CD4-positive, alpha-beta T cell treated with Interleukin-12 subunit alpha and Interleukin-12 subunit beta, for 1 hour (primary cell): ENCODE data around the gene FMNL2.
"Not testable (repeated sequence)": the region's sequence is repeated elsewhere in the genome, so short reads cannot be mapped to it uniquely, and the experiment has no call there.

ENCODE experiments used
- DNase-seq: peaks from one replicate; pipeline ENCODE4 v3.0.0-alpha.2; 2020

FMNL2 gene

DNA sequence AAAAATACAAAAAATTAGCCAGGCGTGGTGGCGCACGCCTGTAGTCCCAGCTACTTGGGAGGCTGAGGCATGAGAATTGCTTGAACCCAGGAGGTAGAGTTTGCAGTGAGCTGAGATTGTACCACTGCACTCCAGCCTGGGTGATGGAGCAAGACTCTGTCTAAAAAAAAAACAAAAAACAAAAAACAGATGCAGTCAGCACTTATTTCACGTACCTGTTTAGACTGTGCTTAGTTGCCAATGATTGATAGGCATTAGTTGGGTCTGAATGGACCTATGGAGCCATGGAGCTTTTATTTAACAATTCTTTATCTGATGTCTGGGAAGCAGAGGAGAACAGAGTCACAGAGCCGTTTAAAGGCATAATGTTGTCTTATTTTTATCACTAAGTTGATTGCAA lies 139.5 kb downstream of the FMNL2 start:
- not testable (repeated sequence) for DNase-seq

DNA sequence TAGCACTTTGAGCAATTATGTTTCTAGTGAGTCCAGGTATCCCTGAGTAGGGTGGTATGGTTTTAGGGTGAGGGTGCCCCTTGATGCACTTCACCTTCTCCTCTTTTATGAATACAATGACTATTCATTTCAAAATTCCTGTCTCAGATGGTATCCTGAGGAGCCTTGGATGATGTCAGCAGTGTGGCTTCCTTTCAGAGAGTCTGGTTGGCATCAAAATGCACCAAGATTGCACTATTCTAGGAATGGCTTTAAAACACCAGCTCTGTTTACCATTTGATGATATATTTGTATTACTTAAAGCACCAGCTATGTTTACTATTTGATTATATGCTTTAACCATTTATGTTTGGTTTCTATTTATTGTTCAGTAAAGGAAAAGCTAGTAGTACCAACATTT lies 141.0 kb downstream of the FMNL2 start:
- no peak for DNase-seq

DNA sequence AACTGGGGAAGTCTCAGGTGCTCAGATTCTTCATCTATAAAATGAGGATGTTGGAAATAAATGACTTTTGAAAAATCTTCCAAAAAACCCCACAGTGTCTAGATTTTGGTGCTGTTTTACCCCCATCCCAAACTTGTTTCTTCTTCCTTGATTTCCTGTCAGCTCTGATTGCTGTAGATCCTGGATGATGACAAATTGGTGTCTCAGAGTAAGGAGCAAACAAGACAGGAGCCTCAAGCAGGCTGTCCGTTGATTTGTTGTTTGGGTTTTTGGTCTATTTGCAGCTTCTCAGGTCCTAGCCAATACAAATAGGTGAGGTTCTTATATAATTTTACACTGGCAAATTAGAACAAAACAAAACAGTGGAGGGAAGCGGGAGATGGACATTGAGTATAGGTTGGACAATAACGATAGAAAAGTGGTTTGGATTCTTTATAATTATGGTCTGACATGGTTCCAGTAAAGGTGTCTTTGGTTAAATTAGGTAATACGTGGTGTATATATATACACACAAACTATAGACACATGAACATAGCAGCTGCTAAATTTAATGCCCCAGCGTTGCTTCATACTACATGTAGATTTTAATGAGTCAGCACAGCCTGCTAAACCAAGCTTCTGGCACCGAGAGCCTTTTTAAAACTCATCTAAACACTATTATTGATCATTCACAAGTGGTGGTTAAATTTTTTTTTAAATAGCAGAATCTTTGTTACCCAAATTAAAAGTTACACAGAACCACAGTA lies 142.5 kb downstream of the FMNL2 start:
- DNase-seq: no peak

DNA sequence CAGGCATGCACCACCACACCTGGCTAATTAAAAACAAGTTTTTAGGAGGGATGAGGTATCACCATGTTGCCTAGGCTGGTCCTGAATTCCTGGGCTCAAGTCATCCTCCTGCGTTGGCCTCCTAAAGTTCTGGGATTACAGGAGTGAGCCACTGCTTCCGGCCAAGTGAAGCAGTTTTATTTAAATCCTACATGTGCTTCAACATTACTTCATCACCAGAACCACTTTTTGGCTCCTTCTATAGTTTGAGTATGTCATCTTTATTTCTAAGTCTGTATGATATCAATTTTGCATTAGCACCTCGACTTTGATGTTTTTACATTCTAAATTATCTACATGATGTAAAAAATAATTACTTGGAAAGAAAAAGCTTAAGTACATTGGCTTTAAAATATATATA lies 144.3 kb downstream of the FMNL2 start:
- DNase-seq: no peak

DNA sequence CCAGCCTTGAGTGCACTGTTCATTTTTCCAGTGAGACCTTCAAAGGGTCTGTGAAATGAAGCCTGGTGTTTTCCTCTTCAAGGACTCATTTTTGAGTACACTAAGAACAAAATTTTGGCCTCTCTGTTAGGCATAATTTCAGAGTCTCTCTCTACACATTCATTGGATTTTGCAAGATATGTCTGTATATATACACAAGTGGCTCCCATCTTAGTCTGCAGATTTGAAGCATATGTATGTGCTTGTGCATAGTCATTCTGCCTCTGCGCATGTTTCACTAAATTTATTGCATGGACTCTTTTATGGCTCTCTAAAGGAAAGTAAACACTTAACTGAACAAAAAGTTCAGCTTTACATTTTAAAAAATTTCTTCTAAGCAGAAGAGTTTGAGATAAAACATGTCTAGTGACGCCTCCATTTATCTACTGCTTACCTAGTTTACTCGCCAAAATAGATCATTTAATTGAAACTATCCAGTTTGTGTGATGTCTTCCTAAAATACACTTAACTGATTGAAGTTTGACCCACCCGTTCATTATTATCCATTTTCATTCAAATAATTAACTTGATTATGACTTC lies 145.9 kb downstream of the FMNL2 start:
- no peak for DNase-seq

DNA sequence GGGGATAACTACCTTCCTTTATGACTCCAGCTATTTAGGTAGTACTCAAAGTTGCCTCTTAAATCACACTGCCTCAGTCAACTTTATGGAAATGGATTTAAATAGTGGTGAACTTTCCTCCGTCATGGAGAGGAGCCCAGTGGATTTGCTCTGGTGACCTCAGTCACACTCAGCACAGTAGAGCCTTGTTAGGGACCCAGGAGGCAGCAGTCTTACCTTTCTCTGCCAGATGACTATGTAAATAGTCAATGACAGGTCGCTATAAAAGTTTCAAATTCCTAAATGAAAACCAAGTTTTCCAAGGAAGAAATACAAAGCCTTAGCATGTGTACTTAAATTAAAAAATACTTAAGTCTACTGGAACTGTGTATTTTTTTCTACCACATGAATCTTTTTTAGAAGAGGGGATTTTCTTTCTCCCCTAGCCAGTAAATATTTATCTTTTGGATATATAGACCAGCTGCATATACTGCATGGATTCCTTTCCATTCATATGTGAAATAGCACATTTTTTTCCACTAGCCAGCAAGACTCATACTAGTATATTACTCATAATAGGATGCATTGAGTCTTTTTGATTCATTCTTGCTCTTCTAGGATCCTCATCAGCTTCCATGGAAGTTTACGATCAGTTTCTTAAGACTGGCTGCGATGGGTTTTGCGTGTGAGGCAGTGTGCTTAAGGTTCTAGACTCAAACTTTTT lies 147.1 kb downstream of the FMNL2 start:
- no peak for DNase-seq

DNA sequence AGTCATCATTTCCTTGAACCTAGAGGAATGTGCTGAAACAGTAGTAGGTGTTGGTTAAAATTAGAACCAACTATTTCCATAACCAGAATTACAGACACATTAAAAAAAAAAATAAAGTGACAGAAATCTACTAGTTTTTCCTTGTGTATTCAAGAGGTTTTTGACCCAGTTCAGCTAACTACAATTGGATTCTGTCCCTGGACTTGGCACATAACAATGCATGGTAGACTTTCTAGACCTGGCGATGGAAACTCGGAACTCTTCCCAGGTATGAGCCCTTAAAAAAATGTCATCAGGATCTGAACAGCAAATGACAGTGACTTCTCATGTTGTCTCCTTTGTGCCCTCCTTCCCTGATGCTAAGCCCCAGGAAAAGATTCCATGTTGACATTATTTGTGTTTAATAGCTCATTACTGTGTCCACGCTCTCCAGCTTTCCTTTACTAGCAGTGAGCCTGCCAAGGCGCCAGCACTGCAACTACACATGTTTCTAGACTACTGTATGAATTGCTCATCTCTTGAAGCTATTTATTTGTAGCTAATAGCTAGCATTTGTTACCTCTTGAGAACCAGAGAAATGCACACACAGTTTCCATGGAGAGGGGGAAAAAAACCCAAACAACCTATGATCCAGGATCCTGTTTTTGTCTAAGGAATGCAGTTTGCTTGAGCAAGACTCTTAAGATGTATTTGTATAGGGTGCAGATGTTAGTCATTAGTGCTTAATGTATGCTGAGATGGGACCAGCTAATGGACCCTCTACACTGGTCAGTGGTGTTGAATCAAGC lies 148.5 kb downstream of the FMNL2 start:
- DNase-seq: no peak

DNA sequence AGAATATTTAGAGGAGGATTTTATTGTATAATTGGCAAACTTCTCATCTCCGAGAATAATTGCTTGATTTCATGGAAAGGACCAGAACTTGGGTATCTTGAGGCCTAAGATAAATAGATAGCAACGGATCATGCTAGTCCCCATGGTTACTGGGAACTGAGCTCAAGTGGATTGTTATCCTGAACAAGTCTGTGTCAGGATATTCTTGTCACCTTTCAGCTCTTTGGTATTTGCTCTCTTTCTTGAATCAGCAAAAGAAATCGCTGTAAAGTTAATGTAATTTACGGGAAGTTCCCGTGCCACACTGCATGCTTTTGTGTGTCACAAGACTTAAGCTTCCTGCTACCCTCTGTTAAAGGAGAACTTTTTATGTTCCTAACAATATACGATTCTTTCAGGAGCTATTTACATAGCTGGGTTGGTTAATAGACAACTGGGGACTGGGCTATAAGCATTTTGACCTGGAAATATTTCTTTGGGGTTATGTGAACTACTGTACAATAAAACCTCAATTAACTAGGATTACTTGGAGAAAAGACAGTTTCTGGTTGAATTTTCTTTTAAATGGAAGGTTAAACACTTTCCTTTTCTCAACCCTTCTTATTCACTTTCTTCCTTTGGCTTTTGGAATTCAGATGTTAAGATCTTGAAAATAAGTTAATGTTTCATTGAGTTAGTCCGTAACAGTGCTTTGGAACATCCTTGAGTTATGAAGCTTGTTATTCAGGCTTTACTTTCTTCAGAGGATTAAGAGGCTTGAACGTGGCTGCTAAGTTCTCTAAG lies 151.2 kb downstream of the FMNL2 start:
- no peak for DNase-seq

DNA sequence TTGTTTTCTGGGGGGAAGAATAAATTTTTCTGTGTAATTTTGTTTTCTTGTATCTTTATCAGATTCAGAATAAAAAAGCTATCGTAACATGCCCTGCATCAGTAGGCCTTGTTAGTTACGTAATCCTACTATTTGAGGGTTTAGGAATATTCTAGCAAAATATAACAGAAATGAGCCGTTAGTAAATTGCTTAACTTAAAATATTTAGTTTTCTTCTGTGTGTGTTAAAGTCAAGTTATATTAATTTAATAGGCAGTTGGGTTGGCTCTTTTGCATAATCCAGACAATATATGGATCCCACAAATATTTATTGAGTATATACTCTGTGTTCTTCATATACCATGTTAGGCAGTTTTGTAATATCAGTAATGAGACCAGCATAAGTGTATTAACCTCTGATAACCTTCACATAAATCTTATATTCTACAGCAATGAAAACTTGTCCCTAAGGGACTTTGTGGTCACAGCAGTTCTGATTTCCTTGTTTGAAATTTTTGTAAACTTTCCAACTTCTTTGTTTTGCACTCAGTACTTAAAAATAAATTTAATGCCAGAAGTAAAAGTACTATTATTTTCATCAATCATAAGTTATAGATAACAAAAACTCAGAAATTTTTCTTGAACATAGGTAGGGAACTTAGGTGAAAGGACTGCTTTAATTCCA lies 151.9 kb downstream of the FMNL2 start:
- no peak for DNase-seq

DNA sequence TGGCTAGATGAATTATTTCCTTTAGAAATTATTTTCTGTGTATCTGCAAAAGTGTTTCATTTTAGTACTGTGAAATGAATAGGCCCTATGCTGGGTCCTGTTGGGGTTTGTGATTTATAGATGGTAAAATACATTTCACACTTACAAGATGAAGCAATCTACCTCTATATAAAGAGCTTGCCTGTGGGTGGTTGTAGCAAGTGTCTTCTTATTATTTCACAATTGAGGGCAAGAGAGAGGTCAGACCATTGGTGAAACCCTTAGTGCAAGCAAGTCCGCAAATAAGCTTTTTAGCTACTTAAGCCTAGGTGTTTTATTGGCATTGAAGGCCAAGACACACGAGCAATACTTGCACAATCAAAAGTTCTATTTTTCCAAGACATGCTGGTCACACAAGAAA lies 153.1 kb downstream of the FMNL2 start:
- DNase-seq: no peak

DNA sequence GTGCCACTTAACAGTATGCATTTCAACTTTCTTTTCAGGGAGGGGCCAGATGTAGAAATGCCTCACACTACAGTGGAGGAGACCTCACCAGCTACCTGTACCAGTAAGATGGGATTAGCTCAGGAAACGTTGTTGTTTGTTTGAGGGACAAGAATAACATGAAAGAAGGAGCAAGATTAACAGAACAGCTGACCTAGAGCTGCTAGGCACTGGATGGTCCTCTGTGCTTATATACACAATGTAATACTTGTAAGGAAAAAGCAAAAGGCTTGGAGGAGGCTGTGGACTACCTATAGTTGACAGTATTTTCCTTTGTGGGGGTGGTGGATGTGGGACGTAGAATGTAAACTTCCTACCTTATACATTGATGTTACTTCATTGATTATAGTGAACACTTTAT lies 154.4 kb downstream of the FMNL2 start:
- DNase-seq: no peak

DNA sequence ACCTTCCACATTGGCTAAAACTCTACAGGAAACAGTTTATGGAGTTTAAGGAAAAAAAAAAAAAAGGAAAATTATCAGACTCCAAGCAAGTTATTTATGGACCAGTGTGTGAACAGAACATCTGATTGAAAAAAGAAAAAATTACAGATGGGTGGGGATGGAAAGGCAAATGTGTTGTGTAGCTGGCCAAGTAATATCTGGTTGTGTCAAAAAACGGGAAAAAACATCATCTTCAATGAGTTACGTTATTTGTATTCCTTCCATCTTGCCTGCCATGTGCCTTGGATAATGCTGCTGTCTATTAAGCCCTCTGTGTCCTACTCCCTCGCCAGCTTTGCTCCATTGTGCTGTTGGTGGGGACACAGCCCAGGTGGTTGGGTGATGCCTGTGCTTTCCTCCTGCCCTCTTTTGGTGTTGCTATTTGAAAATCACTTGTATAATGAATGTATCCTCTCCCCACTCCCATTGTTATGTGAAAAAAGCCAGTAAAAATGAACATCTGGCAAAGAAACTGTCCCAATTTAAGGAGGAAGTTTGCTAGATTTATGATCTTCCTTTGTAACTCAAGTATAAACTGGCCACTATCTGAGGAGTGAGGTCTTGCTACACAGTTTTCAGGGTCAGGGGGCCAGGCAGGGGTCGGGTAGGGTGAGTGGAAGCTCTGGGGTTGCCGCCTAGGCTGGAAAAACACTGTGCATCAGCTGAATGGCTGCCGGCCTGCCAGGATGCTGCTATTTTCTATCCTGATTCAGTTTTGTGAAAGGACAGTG lies 155.9 kb downstream of the FMNL2 start:
- DNase-seq: no peak

DNA sequence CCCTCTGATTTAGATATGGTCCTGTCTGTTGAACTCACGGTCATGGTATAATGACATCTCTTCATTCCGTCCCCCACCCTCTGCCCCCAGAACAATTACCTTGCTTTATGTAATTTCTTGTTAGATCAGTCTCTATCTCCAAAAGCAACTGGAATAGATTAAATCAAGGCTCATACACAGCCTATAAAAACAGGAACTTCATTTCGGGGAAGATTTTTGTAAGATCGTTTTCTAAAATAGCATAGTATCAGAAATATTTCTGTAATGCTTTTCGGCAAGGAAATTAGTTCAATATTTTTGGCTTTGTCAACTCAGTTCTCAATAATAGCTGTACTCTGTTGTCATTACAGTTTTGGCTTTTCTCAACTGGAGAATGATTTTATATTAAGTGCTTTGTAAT lies 157.2 kb downstream of the FMNL2 start:
- DNase-seq: no peak

DNA sequence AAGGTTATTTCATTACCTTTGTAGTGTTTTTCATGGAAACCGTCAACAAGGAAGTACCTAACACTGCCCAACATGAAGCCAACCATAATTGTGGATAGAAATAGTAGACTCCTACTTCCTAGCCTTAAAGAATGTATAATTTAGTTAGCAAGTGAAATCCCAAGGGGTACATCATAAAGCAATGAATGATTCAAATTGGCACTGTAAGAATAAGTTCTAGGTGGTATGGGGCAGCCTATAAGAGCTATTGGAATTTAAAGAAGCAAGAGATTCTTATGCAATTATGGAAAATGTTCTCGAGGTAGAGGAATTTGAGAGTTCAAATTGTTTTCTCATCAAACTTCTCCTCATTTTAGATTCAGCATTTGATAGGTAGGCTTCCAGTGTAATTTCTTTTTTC lies 157.9 kb downstream of the FMNL2 start:
- no peak for DNase-seq

DNA sequence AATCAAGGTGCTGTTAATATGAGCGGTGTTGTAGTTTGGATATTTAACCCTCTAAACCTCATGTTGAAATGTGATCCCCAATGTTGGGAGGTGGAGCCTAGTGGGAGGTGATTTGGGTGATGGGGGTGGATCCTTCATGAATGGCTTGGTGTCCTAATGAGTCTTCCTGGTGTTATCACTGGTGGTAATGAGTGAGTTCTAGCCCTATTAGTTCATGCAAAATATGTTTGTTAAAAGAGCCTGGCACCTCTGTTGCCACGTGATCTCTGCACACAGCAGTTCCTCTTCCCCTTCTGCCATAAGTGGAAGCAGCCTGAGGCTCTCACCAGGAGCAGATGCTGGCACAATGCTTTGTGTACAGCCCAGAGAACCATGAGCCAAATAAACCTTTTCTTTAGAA lies 158.4 kb downstream of the FMNL2 start:
- DNase-seq: no peak

DNA sequence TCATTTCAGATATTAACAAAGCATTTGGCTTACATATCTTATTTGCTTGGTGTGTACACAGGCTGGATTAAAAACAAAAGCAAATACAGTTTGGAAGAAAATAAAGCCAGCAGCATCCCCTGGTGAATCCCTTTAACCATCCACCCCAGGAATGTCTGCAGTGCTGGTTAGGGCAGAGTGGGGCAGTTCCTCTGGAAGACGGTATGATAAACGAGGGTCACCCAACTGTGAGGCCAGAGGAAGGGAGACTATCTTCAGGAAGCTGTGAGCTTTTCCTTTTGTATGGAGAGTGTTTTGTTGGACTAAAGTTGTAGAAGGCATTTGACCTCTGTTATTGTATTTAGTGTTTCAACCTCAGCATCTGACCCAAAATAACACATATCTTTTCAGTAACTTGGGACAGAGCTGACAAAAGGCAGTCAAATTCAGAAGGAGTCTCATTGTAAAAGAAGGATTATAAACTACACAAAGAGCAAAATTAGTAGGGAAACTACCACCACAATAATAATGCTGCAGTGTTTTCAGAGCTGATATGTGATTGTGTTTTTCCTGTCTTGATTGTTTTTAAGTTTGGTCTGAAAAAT lies 159.1 kb downstream of the FMNL2 start:
- DNase-seq: no peak

DNA sequence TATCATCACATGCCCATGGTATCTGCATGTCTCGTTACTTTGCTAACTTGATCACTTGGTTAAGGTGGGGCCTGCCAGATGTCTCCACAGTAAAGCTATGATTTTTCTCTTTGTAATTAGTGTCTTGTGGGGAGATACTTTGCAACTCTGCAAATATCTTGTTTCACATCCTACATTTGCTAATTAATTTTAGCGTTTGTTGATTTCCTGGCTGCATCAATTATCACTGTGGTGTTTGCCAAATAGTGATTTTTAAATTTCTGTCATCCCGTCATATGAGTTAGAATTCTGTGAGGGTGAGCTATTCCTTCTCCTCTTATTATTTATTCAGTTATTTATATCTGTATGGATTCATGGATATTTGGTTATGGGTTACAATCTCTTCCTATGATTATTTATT lies 161.4 kb downstream of the FMNL2 start:
- no peak for DNase-seq

DNA sequence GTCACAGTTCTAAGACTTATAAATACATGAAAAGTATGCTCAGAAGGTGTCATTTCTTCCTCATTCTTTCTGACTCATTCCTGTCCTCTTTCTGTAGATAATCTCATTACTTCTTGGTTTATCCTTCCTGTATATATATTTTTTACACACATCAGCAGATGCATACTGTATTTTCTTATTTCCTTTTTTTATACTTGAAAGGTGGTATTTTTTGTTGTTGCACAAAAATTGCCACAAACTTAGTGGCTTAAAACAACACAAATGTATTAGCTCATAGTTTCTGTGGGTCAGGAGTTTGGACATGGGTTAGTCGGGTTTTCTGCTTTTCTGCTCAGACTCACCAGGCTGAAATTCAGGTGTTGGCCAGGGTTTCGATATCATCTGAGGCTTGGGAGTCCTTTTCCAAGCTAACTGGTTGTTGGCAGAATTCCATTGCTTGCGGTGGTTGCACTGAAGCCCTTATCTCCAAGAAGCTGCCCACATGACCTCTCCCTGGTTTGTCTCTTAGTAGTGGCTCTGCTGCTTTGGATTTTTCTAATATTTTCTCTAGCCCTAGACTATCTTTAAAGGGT lies 162.6 kb downstream of the FMNL2 start:
- DNase-seq: no peak

DNA sequence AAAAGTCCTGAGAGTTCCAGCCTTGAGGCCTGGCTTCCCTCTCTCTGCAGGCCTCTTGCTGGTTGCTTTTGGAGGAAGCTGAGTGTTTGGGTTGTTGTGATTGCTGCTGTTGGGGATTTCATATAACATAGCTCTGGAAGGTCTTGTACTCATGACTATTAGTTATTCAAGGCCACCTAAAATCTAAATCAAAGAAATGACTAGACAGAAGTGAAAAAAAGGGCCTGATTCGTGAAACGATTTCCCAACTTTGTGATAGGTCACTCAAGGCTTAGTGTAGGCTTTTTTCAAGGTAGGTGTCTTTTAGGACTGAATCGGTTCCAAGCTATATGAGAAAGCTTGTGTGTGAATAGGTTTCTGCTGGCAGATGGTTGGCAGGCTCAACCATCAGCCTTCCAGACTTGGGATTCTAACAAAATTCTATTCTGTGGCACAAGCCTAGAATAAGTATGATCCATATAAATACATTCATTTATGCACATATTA lies 164.4 kb downstream of the FMNL2 start:
- DNase-seq: no peak
